NCI-H2227 treated with DMSO at 0.1 percent for 48 hours (cell line): ENCODE measurements around the gene SAP130.

ENCODE experiments used
- DNase-seq: peaks from one replicate; lab custom pipeline; 2025; lab: John Stamatoyannopoulos, UW

Gene SAP130

GRCh38 chr2:127893494-127893893 lies 134.4 kb downstream of the SAP130 start:
- no peak for DNase-seq

GRCh38 chr2:127893033-127893432 lies 134.8 kb downstream of the SAP130 start:
- DNase-seq = no peak

GRCh38 chr2:127891811-127892210 lies 136.0 kb downstream of the SAP130 start:
- no peak for DNase-seq
